ENCODE data around the gene TTYH1.

- TF ChIP-seq CTCF (IDR thresholded peaks at IDR 0.05) = no peak
- TF ChIP-seq POLR2A (IDR thresholded peaks at IDR 0.05) = peak; percentile 85
Observed at GRCh38 chr19:54464630-54465425, 49.6 kb downstream of the TTYH1 start.
